Omental fat pad (tissue), 4 donors: Measurements from ENCODE around the gene BRSK1. TPM values are rescaled to one million over a fixed set of nuclear protein-coding genes. Genes with fewer than 3 reads are reported as not detected.

Source experiments
- ATAC-seq: fragments of 150-250 bp; one replicate; pipeline ENCODE4 v1.9.1; 2016; ENCODE audit warnings: mild to moderate bottlenecking, moderate library complexity; ENCODE audit not compliant: low FRiP score
- DNase-seq: peaks from one replicate; pipeline ENCODE4 v3.0.0-alpha.2; 2019; ENCODE audit warnings: low spot score
- CTCF ChIP-seq, 3 donors: fragments of 450-650 bp; IDR thresholded peaks; one replicate each; pipeline ENCODE4 v1.5.1; 2016 to 2017; ENCODE audit warnings: antibody characterized with exemption in 3 of 3, mild to moderate bottlenecking in 3 of 3, moderate library complexity in 2 of 3
- total RNA-seq, 4 donors: library from RNA; depleted of rRNA; stranded (reverse); fragments of >200 nt; gene quantifications; one replicate each; pipeline ENCODE4 v1.1.0, GENCODE V29; 2016

BRSK1 gene
- total RNA-seq, 4 donors from 2014 or later: 0.19 to 2.1 TPM; not detected in 2

- DNase-seq (no peak), ATAC-seq (no peak)
- no peak for TF ChIP-seq CTCF (IDR thresholded peaks at IDR 0.05)
Observed at GRCh38 chr19:55276720-55277430, 6.9 kb upstream of the BRSK1 start.

- TF ChIP-seq CTCF (IDR thresholded peaks at IDR 0.05): no peak
- DNase-seq: no peak
- no peak for ATAC-seq
Observed at GRCh38 chr19:55277494-55277893, 6.3 kb upstream of the BRSK1 start.

- no peak for TF ChIP-seq CTCF (IDR thresholded peaks at IDR 0.05)
- ATAC-seq (no peak), DNase-seq (no peak)
Observed at GRCh38 chr19:55278391-55279135, 5.2 kb upstream of the BRSK1 start.

GRCh38 chr19:55279340-55279739, 4.5 kb upstream of the BRSK1 start:
- no peak for TF ChIP-seq CTCF (IDR thresholded peaks at IDR 0.05)
- DNase-seq (no peak), ATAC-seq (no peak)

GRCh38 chr19:55279770-55280643, 3.8 kb upstream of the BRSK1 start, which contains the start of gene HSPBP1:
Gene HSPBP1, minus strand, starts transcription at chr19:55280110. Its CDS starts 502 bp downstream, at chr19:55279608.
- ATAC-seq (peak; percentile 91), DNase-seq (peak; percentile 66)
- TF ChIP-seq CTCF (IDR thresholded peaks at IDR 0.05): no peak

GRCh38 chr19:55284405-55285058, 735 bp downstream of the BRSK1 start:
- ATAC-seq: no peak

More at GRCh38 chr19:55284405-55285058, 735 bp downstream of the BRSK1 start:
- TF ChIP-seq CTCF (IDR thresholded peaks at IDR 0.05): no peak
- DNase-seq: no peak
